Measurements from ENCODE around the gene IQSEC1. TPM values are rescaled to one million over a fixed set of nuclear protein-coding genes. Genes with fewer than 3 reads are reported as not detected.

Gene IQSEC1
- total and polyA plus RNA-seq, 10 of the 15 experiments (the other 5 are each of a cell fraction or from before 2014, with no cell fraction given), result 0.92 to 55.2 (median 8.5) TPM

DNA sequence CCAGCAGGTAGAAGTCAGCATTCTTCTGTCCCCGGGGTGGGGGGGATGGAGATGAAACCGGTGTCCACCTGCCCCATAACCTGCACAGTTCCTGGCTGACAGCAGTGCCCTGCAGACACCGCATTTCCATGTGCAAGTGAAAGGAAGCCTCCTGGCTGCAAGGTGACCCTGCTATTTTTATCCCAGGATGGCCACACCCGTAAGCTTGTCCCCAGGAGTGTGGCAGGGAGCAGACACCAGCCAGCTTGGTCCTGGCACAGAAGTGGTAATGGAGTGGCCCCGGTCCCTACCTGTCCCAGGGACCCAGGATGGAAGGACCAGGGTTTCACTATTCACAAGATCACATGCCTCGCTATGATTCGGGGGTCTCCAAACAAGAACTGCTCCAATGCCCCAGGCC lies 146.6 kb downstream of the IQSEC1 start (continued):
- TF ChIP-seq SP1 (IDR thresholded peaks at IDR 0.05; ENCODE audit: low read depth, low read length), result no peak
- TF ChIP-seq IKZF1 (conservative IDR thresholded peaks at IDR 0.05), result no peak
- TF ChIP-seq HDAC2 (IDR thresholded peaks at IDR 0.05), result no peak
- TF ChIP-seq MYC (IDR thresholded peaks at IDR 0.05; ENCODE audit: insufficient read depth, insufficient read length, insufficient replicate concordance, low read length, severe bottlenecking), result no peak
- no peak for TF ChIP-seq NFXL1 (IDR thresholded peaks at IDR 0.05; ENCODE audit: borderline replicate concordance)
- TF ChIP-seq, protein P1, sequence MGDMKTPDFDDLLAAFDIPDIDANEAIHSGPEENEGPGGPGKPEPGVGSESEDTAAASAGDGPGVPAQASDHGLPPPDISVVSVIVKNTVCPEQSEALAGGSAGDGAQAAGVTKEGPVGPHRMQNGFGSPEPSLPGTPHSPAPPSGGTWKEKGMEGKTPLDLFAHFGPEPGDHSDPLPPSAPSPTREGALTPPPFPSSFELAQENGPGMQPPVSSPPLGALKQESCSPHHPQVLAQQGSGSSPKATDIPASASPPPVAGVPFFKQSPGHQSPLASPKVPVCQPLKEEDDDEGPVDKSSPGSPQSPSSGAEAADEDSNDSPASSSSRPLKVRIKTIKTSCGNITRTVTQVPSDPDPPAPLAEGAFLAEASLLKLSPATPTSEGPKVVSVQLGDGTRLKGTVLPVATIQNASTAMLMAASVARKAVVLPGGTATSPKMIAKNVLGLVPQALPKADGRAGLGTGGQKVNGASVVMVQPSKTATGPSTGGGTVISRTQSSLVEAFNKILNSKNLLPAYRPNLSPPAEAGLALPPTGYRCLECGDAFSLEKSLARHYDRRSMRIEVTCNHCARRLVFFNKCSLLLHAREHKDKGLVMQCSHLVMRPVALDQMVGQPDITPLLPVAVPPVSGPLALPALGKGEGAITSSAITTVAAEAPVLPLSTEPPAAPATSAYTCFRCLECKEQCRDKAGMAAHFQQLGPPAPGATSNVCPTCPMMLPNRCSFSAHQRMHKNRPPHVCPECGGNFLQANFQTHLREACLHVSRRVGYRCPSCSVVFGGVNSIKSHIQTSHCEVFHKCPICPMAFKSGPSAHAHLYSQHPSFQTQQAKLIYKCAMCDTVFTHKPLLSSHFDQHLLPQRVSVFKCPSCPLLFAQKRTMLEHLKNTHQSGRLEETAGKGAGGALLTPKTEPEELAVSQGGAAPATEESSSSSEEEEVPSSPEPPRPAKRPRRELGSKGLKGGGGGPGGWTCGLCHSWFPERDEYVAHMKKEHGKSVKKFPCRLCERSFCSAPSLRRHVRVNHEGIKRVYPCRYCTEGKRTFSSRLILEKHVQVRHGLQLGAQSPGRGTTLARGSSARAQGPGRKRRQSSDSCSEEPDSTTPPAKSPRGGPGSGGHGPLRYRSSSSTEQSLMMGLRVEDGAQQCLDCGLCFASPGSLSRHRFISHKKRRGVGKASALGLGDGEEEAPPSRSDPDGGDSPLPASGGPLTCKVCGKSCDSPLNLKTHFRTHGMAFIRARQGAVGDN (IDR thresholded peaks at IDR 0.05), result no peak
- TF ChIP-seq ZNF622 (IDR thresholded peaks at IDR 0.05), result no peak

- no peak overlapping the region for H3K27ac ChIP-seq (ENCODE audit: control insufficient read depth, insufficient read depth)
- no peak overlapping the region for H3K9ac ChIP-seq (ENCODE audit: control insufficient read depth, insufficient read depth, low read length)
- 94% methylated on average over 7 of the region's 7 CpGs for whole genome bisulfite sequencing (ENCODE audit: insufficient coverage, insufficient replicate concordance, low lambda C conversion rate, missing lambda C conversion rate)
- no peak overlapping the region for H3K4me2 ChIP-seq (ENCODE audit: control insufficient read depth, insufficient read depth)
- no peak for ATAC-seq
- H3K9me3 ChIP-seq (replicated peaks; ENCODE audit: control insufficient read depth, insufficient read depth, low read length), result no peaks in the 10 kb centered on the region
- no peaks in the 10 kb centered on the region for H3K79me2 ChIP-seq (ENCODE audit: control insufficient read depth, insufficient read depth, low read length)
- no TSS peak for BruUV-seq (replicated peaks)
- no peak for TF ChIP-seq BMI1 (IDR thresholded peaks at IDR 0.05; ENCODE audit: borderline replicate concordance)
- no peak for TF ChIP-seq HCFC1 (IDR thresholded peaks at IDR 0.05; ENCODE audit: low read length)
- TF ChIP-seq MYB (IDR thresholded peaks at IDR 0.05; ENCODE audit: borderline replicate concordance, low read depth, low read length), result no peak
- DNase-seq (ENCODE audit: low read depth, low spot score), result no peak
- ChIA-PET POLR2A (no interaction called here), RAD21 (ENCODE audit: unreplicated experiment) (no interaction called here), SMC1A (ENCODE audit: uncharacterized antibody, unreplicated experiment) (no interaction called here), CTCF (no interaction called here)
- peaks cover 12 to 46% of the 10 kb centered on the region in 2 experiments; a peak in 3 of 4 replicates for H3K36me3 ChIP-seq (ENCODE audit: control insufficient read depth in 2 of 2, insufficient read depth in 2 of 2, low read length in 1 of 2)
- intact Hi-C loops (cut with micrococcal nuclease; ENCODE audit: unreplicated experiment) (no loop called here), in situ Hi-C loops (cut with MboI) (no loop called here)
- H4K20me1 ChIP-seq (ENCODE audit: control insufficient read depth, insufficient read depth), result 0 out of 2 replicates have a peak, but pooled peaks cover 2% of the 10 kb centered on the region
- no peak overlapping the region for H3K4me3 ChIP-seq
- no peak for FAIRE-seq
- no peak overlapping the region for H2AFZ ChIP-seq (ENCODE audit: control insufficient read depth, low read depth, low read length)
- no peaks in the 10 kb centered on the region for H3K27me3 ChIP-seq (replicated peaks in 1 of 2; ENCODE audit: control insufficient read depth in 2 of 2, insufficient read depth in 2 of 2, low read length in 1 of 2)
- no peaks in the 10 kb centered on the region for H3K4me1 ChIP-seq (ENCODE audit: control insufficient read depth, insufficient read depth, low read length)
These were observed 147.6 kb downstream of the IQSEC1 start for GRCh38 chr3:12925648-12926047.

All from GM12878 (cell line).